ENCODE measurements around the gene ADM2.

The ADM2 gene

DNA sequence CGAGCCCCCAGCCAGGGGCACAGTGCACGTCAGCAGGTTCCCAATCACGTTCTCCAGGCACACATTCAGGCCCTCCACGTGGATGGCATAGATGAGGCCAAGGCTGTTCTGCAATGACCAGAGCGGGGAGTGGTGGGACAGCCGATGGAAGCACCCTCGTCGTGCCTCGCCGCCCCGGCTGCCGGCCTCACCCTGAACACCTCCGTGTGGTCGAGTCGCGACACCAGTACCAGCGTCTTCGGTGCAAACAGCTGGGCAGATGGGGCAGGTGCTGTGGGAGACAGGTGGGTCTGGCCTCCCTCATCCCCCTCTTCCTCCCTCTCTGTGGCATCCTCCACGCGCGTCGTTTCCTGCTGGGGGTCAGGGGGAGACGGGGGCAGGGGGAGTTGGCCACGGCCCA, 14.0 kb upstream of the ADM2 start:
- DNase-seq (ENCODE audit: low read depth, low spot score): no peak

DNA sequence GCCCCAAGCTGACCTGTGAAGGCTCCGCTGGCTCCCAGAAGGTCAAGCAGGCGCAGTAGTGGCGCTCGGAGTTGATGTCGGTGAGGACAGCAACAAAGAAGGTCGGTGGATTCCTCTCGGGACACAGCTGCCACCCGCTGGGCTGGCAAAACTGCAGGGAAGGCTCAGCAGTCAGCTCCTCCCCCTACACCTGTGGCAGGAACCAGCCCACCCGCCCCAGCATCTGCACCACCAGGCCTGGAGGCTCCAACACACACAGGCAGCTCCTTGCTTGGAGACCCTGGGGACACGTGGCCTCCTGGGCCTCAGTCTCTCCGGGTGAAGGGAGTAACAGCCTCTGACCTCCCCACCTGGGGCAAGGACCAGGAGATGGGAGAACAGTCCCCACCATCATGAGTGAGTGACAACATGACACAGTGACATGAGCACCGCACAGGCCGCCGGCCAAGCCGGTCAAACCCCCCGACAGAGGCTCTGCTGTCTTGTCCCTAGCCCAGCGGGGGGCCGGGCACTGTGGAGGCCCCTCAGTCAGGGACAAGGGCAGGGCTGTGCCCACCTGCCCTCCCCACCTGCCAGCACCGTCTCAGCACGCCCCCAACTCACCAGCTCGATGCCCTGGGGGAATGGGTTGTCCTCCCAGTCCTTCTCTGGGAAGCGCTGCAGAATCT, 13.4 kb upstream of the ADM2 start:
- no peak for DNase-seq (ENCODE audit: low read depth, low spot score)

DNA sequence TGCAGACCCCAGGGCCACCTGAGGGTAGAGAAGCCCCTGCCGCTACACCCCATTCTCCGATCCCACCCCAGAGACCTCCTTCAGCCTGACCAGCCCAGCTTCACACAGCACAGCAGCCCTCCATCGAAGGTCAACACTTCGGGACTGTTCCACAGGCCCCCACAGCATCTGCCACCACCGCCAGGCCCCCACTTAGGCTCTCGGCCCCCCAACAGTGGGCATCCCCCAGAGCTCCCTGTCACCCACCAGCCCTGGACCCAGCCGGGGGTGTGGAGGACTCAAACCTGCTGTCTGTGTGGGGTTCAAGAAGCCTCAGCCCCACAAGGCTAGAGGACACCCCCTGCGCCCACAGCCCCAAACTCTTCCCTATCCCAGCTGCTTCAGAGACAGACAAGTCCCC, 12.7 kb upstream of the ADM2 start:
- DNase-seq (ENCODE audit: low read depth, low spot score): no peak

DNA sequence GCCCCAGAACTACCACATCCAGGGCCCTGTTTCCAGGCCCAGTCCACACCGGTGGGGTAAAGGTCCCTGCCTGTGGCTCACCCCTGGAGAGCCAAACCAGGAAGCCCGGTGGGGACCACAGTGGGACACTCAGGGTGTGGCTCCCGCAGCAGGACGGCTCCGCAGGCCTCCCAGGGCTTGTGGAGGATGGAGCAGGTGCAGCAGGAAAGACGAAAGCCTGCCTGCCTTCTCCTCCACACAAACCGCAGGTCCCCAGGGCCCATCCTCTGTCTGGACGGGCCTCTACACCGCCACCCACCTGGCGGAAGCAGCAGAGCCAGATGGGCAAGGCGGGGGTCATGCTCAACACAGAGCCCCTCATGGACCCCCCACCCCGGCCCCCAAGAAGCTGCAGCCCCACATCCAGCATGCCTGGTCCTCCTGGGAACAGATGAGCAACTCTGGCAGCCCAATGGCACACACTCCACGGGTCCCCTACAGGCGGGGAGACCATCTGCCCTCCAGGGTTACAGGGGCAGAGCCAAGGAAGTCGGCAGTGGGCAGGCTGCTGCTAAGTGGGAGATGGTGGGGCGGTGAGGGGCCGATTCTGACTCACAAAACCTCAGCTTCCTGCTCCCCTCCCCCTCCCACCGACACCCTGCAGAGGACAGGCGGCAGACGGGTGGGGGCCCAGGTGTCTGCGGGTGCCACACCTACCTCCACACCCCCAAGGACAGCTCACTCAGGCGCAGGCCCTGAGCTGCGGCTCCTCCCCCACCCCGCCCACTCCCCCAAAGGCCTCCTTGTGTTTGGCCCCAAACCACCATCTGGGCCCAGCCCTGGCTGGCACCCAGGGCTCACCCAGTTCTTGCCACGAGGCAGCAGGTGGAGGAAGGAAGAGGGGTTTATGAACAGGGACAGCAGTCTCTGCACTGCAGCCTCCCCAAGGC, 11.7 kb upstream of the ADM2 start:
- no peak for DNase-seq (ENCODE audit: low read depth, low spot score)

DNA sequence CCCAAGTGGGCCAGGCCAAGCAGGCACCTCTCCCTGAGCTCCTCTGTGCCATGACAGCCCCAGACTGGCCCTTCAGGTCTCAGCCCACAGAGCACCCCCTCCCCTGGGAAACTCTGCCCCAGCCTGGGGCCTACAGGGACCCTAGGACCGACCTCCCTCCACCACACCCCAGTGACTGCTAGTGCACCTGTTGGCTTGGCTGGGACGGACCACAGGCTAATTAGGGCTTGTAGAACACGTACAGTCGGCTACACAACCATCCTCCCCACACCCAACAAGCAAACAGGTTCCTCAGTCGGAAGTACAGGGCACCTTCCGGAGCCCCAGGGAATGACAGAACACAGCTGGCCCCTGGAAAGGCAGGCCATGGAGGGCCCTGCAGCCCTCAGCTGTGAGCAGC, 10.9 kb upstream of the ADM2 start:
- DNase-seq (ENCODE audit: low read depth, low spot score): no peak

DNA sequence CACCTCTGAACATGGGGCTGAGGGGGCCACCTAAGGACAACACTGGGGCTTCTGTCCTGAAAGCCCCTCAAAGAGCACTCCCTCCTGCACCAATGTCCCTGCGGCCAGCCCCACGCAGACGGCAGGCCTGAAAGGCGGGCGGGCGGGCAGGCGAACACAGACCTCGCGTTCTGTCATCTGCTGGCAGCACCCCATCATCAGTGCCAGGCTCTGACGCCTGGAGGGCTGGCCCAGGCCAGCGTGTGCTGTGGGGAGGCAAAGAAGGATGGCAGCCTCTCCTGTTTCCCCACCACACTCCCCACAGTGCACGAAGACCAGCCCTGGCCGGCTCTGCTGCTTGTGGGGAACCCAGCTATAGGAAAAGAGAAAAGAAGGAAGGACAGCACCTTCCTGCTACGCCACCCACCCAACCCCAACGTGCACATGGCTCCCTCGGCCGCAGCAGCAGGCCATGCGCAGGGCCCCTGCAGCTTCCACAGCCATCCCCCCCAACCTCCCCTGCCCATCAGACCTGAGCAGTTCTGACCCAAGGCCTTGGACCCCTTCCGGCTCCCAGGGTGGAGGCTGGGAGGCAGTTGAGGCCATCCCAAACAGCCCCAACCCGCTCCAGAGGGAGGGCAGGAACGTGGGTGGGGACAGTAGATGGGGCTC, 10.0 kb upstream of the ADM2 start:
- no peak for DNase-seq (ENCODE audit: low read depth, low spot score)

DNA sequence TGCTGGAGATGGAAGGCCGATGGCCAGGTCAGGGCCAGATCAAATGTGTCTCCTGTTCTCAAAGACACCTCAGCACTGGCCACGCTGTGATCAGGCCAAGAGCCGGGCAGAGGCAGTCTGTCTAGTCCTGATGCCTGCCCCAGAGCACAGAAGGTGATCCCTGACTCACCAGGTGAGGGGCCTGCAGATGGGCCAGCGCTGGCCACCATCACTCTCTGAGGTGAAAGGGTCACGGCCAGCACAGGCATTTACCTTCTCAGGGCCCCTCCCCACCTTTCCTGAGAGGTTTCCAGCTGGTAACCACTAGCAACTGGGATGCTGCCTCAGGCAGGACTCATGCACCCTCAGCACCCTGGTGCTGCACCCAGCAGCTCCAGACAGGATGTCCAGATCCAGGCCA, 9.4 kb upstream of the ADM2 start:
- DNase-seq (ENCODE audit: low read depth, low spot score): no peak

DNA sequence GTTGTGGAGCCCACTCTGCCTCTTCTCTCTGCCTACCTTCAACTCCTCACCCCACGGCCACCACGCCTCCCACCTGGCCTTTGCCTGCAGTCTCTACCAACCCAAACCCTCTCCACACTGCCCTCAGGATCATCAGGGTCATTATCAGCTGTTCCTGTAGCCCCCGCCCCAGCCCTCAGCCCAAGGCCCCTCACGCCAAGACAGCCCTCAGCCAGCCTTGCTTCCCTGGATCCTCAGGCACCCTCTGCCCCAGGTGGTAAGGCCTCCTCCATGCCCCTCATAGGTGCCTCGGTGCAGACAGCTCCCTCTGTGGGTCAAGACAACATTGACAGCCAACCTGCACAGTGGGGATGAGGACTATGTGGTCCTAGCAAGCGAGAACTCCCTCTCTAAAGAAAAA, 8.3 kb upstream of the ADM2 start:
- DNase-seq (ENCODE audit: low read depth, low spot score): no peak

DNA sequence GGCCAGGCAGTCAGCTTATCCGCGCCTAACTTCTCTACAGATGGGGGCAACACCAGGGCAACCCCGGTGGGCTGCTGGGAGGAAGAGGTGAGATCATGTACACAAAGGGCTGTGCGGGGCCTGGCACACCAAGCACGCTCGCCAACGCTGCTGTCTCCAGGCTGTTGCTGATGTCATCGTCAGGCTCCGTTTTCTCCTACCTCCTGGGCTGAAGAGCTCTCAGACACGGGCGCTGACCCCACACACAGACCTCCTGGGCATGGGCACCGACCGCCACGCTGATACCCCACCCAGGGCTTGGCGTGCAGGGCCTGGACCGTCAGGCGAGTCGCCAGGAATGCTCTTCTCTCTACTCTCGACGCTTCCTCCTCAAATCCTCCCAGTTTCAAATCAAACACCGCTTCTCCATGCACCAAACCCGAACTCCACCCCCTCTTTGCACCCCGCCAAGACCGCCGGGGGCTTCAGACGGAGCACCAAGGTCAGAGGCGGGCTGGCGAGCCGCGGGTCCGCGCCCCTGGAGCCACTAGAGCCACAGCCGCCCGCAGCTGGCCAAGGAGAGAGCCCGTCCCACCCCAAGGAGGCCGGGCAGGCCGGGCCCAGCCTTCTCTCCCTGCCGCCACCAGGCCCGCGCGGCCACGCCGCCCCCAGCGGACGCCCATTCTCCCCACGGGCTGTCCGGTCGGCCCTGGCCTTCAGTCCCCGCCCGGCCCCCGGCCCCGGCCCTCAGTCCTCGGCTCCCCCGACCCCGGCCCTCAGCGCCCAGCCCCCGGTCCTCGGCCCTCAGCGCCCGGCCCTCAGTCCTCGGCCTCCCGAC, 7.3 kb upstream of the ADM2 start:
- DNase-seq (ENCODE audit: low read depth, low spot score): no peak

DNA sequence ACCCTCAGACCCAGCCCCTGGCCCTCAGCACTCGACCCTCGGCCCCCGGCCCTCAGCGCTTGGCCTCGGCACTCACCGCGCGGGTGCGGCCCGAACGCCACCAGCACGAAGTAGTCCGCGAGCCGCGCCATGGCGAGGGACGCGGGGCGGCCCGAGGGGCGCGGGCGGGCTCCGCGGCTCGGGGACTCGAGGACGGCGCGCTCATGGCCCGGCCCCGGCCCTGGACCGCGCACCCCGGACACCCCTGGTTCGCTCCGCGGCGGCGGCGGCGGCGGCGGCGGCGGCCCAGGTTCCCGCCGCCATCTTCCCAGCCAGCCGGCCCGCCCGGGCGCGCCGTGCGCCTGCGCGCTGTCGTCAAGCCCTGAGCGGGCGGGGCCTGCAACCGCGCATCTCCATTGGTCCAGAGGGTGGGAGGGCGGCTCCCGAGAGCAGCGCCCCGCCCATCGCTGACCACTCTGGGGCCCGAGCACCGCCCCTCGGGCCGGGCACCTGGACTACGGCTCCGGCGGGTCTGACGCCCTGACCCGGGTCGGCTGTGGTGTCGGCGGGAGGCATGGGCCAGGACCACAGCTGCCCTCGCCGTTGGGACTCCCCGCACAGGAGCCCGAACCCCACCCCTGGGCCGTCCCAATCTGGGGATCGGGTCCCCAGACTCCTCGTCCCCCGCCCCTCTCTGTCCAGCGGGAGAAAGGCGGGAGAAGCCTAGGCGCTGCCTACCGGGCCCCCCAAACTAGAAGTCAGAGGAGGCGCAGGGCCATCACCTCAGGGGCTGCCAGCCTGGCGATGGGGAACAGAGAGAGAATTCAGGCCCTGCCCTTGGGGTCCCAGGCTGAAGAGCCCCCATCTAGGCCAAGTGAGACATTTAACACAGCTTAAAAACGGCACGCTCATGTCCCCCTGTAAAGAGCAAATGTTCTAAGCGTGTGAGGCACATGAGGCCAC, 6.4 kb upstream of the ADM2 start, which contains the start of gene SBF1:
Gene SBF1 (minus strand): TSS at position 326 of the 942 bp plus-strand sequence. CDS start 195 bp downstream, at position 131.
- DNase-seq (ENCODE audit: low read depth, low spot score): peak; percentile 33

DNA sequence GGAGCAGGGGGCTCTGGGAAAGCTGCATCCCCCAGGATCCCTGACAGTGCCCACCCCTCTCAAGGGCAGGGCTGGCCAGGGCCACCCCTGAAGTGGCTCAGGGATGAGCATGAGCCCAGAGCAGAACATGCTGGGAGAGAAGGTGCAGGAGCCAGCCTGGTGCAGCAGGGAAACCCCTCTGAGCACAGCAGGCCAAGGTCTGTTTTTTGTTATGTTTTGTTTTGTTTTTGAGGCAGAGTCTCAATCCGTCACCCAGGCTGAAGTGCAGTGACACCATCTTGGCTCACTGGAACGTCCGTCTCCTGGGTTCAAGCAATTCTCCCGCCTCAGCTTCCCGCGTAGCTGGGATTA, 5.7 kb upstream of the ADM2 start:
- DNase-seq (ENCODE audit: low read depth, low spot score): no peak

DNA sequence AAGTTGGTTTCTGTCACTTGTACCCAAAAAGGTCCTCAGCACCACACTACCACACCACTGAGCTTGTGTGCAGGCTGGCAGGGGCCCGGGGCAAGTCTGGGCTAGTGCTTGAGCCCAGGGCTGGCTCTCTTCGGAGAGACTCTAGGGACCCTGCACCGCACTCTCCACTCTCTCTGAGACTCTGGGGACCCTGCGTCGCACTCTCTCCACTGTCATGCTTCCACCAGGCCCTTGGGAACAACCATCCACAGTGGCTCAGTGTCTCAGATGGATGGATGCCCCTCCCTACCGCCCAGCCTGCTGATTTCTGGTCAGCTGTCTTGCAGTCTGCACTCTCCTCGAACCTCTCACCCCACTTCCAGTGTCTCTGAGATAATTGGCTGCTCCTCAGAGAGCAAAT, 4.5 kb upstream of the ADM2 start:
- DNase-seq (ENCODE audit: low read depth, low spot score): no peak

DNA sequence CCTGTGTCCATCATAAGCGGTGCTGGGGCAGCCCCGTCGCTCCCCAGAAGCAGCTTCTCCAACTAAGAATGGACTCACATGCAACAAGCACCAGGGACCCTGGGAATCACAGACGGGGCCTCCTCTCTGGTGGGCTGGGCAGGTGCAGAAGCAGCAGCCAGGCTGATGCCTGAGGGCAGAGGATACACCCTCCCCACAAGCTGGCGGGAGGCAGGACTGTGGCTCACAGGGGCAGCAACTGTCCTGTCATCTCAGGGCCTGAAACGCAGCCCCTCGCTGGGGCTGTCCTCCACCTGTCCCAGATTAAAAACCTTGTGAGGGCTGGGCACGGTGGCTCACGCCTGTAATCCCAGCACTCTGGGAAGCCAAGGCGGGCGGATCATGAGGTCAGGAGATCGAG, 3.4 kb upstream of the ADM2 start:
- no peak for DNase-seq (ENCODE audit: low read depth, low spot score)

DNA sequence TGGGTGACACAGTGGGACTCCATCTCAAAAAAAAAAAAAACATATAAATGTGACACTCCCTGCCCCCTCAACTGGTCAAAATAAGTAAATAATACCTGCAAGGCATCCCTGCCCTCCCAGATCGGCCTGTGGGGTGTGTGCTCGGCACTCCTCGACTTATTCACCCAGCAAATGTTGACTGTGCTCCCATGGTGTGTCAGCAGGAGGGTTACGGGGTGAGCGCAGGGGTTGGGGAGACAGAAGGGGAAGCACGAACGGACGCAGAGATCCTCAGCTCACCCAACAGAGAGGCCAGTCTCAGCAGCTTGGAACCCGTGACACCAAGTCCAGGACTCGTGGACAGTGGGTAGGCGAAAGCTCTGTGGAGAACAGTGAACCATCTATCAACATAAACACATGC, 1.6 kb upstream of the ADM2 start:
- no peak for DNase-seq (ENCODE audit: low read depth, low spot score)

DNA sequence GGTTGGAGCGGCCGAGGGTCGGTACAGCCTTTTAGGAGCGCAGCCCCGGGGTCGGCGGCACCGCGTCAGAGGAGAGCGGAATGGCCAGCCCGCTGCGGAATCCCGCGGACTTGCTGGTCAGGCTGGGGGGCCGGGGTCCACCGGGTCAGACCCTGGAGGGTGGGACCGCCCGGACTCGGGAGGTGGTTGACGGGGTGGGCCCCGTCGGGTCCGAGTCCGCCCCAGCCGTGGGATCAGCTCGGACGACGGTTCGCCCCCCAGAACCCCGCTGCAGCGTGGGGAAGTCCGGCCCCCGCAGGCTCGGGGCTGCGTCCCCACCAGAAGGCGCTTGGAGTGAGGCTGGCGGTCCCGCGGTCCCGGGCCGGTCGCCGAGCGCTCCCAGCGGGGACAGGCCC, 301 bp upstream of the ADM2 start:
- DNase-seq (ENCODE audit: low read depth, low spot score): no peak

DNA sequence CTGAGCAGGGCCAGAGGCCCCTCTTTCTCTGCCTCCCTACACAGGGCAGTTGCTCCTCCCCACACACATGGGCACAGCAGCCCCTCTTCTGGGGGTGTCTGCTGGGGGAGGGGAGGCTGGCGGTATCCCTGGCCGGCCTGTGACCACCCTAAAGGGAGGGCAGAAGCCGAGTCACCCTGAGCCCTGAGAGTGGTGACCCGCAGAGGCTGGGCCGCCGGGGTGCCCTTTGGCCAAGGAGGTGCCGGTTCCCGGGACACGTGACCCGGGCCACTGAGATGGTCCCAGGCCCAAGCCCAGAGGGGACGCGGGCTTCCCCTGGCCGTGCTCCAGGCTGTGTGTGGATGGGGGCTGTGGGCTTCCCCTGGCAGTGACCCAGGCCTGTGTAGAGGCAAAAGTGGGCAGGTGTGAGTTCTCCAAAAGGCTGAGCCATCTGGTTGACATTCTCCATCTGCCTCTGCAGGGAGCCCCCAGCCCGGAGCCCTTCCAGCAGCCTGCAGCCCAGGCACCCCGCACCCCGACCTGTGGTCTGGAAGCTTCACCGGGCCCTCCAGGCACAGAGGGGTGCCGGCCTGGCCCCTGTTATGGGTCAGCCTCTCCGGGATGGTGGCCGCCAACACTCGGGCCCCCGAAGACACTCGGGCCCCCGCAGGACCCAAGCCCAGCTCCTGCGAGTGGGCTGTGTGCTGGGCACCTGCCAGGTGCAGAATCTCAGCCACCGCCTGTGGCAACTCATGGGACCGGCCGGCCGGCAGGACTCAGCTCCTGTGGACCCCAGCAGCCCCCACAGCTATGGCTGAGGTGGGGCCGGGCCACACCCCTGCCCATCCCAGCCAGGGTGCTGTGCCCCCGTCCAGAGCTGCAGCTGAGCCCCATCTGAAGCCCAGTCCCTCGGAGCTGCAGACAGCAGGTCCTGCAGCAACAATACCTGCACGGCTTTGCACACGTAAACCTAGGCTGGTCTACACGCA, 1.0 kb downstream of the ADM2 start:
- no peak for DNase-seq (ENCODE audit: low read depth, low spot score)

DNA sequence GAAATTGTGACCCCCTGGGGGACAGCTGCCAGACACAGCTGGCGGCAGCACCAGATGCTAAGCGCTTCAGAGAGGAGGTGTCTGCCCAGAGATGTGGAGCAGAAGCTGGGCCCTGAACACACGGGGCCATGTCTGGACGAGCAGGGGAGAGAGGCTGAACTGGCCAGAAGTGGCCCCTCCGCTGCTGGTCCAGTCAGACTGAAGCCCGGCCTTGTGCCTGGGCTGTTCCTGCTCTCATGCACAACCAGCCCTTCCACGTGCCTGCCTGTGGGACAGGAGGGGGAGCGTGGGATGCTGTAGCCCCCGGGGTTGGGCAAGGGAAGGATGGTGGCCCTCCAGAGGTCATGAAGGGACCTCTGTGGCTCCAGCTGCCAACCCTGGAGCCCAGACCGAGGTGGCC, 1.8 kb downstream of the ADM2 start:
- DNase-seq (ENCODE audit: low read depth, low spot score): no peak

DNA sequence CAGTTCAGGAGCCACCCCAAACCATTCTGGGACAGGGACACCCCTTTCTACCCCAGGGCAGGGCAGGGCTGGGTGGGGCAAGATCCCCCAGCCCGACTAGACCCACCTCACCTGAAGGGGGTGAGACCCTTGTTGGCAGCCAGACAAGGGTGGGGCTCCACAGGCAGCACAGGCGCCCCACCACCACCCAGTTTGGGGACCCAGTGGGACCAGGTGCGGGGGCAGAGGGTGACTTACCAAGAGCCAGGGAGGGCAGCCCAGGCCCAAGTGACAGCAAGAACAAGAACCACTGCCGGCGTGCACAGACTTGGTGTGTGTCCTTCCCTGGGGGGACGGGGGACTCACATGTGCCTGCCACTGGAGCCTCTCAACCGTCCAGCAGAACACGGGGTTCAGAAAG, 2.2 kb downstream of the ADM2 start:
- DNase-seq (ENCODE audit: low read depth, low spot score): no peak

All from brain pericyte (primary cell).